Suprapubic skin (tissue), 3 donors: ENCODE results near the gene COL15A1.

Source experiments
- CTCF ChIP-seq, 2 donors: fragments of 200-600 bp in 1 of 2; fragments of 450-650 bp in 1 of 2; sonication (generic) in 1 of 2; IDR thresholded peaks; one replicate each; pipeline ENCODE4 v1.5.1; 2016 to 2019; ENCODE audit warnings: antibody characterized with exemption in 2 of 2, mild to moderate bottlenecking in 1 of 2, moderate library complexity in 1 of 2
- EP300 ChIP-seq: sonication (generic); formaldehyde crosslinking; IDR thresholded peaks from one replicate; pipeline ENCODE4 v1.6.1; 2017; ENCODE audit warnings: antibody characterized with exemption

- no peak for TF ChIP-seq EP300
- no peak for TF ChIP-seq CTCF (IDR thresholded peaks at IDR 0.05)
Observed at GRCh38 chr9:98995971-98996504, 52.3 kb downstream of the COL15A1 start.
